SU-DHL-6 (cell line): Measurements from ENCODE around the gene PACC1.
A peak's percentile ranks its signal among the peaks of the same experiment; 100 is the strongest.

Experiments used
- H2AFZ ChIP-seq: fragments of 200-600 bp; sonication (generic); 2 replicates; pipeline ENCODE4 v1.6.1; 2014; ENCODE audit warnings: low read depth, mild to moderate bottlenecking, moderate library complexity, mixed read lengths, antibody characterized with exemption, low read length; ENCODE audit not compliant: severe bottlenecking
- H3F3A ChIP-seq: fragments of 200-600 bp; shearing (Covaris generic); 2 replicates; pipeline ENCODE4 v1.6.0; 2016; ENCODE audit warnings: antibody characterized with exemption, mild to moderate bottlenecking; ENCODE audit not compliant: insufficient read depth
- H3K27ac ChIP-seq: fragments of 200-600 bp; sonication (generic); 2 replicates; pipeline ENCODE4 v1.5.1; 2016; ENCODE audit warnings: low read depth, mild to moderate bottlenecking, low read length, moderate library complexity, mixed read lengths
- H3K27me3 ChIP-seq: fragments of 200-600 bp; sonication (generic), shearing (Covaris generic); 2 replicates; pipeline ENCODE4 v1.6.0; 2014; ENCODE audit warnings: mild to moderate bottlenecking, low read length
- H3K36me3 ChIP-seq: fragments of 200-600 bp; sonication (generic); 2 replicates; pipeline ENCODE4 v1.6.1; 2014; ENCODE audit warnings: mild to moderate bottlenecking, low read length, mixed read lengths
- H3K4me2 ChIP-seq: fragments of 300-600, 200-600 bp; shearing (Covaris generic), sonication (generic); 2 replicates; pipeline ENCODE4 v1.6.0; 2014; ENCODE audit warnings: low read length, low read depth, mild to moderate bottlenecking; ENCODE audit not compliant: poor library complexity, severe bottlenecking
- H3K4me3 ChIP-seq: fragments of 200-600 bp; sonication (generic); 2 replicates; pipeline ENCODE4 v1.5.1; 2014; ENCODE audit warnings: antibody characterized with exemption, low read length, mild to moderate bottlenecking, mixed read lengths; ENCODE audit not compliant: insufficient read depth, poor library complexity, severe bottlenecking
- H3K79me2 ChIP-seq: fragments of 200-600 bp; sonication (generic); 2 replicates; pipeline ENCODE4 v1.6.1; 2014; ENCODE audit warnings: mild to moderate bottlenecking, low read length, moderate library complexity; ENCODE audit not compliant: insufficient read depth
- H3K9ac ChIP-seq: fragments of 200-600 bp; sonication (generic); 2 replicates; pipeline ENCODE4 v1.7.0; 2014; ENCODE audit warnings: mild to moderate bottlenecking, low read length
- H3K9me2 ChIP-seq: fragments of 200-600 bp; sonication (generic); replicated peaks from 2 replicates; pipeline ENCODE4 v1.6.1; 2014; ENCODE audit warnings: low read length; ENCODE audit not compliant: insufficient read depth
- H3K9me3 ChIP-seq: fragments of 200-600 bp; sonication (generic); 2 replicates; pipeline ENCODE4 v1.6.1; 2014; ENCODE audit warnings: low read length, mixed read lengths; ENCODE audit not compliant: insufficient read depth
- H4K20me1 ChIP-seq: fragments of 200-600 bp; sonication (generic); 2 replicates; pipeline ENCODE4 v1.6.1; 2014; ENCODE audit warnings: low read depth, mild to moderate bottlenecking, antibody characterized with exemption, low read length, moderate library complexity, mixed read lengths
- CTCF ChIP-seq: fragments of 200-600 bp; sonication (generic); IDR thresholded peaks from one replicate; pipeline ENCODE4 v1.5.1; 2017; ENCODE audit warnings: antibody characterized with exemption, mild to moderate bottlenecking, low read length, moderate library complexity; ENCODE audit not compliant: insufficient read depth, poor library complexity, severe bottlenecking
- EZH2phosphoT487 ChIP-seq: fragments of 200-600 bp; sonication (generic), shearing (Covaris generic); conservative IDR thresholded peaks from 2 replicates; pipeline ENCODE4 v1.6.1; 2018; ENCODE audit warnings: mild to moderate bottlenecking, antibody characterized with exemption, low read length, moderate library complexity, mixed read lengths

Gene PACC1

GRCh38 chr1:212433577-212434462 is 19.1 kb upstream of the PACC1 start:
- Histone ChIP-seq H4K20me1 (no peaks in the 10 kb centered on the region), H3K79me2 (no peaks in the 10 kb centered on the region), H3F3A (no peaks in the 10 kb centered on the region), H3K9ac (peak overlapping the region; percentile 70), H3K36me3 (no peaks in the 10 kb centered on the region), H3K27me3 (no peaks in the 10 kb centered on the region), H3K4me3 (peak overlapping the region; percentile 73), H2AFZ (no peak overlapping the region), H3K9me3 (no peaks in the 10 kb centered on the region), H3K27ac (no peak overlapping the region), H3K9me2 (no peaks in the 10 kb centered on the region), H3K4me2 (peak overlapping the region; percentile 79)
- TF ChIP-seq EZH2phosphoT487 (no peak), CTCF (no peak)

- Histone ChIP-seq H4K20me1 (no peaks in the 10 kb centered on the region), H3K27ac (no peak within 1 kb of the TSS; the same call in 1 of the 2 replicates), H3K9me3 (no peaks in the 10 kb centered on the region), H3K4me2 (peak within 1 kb of the TSS; percentile 79), H3K79me2 (no peaks in the 10 kb centered on the region), H3K9me2 (no peaks in the 10 kb centered on the region), H2AFZ (peak within 1 kb of the TSS; percentile 93), H3K4me3 (peak within 1 kb of the TSS; percentile 73), H3F3A (no peaks in the 10 kb centered on the region), H3K36me3 (no peaks in the 10 kb centered on the region), H3K9ac (peak within 1 kb of the TSS; percentile 70), H3K27me3 (no peaks in the 10 kb centered on the region)
- no peak for TF ChIP-seq CTCF
- no peak for TF ChIP-seq EZH2phosphoT487
Measured at GRCh38 chr1:212432661-212433576, 18.2 kb upstream of the PACC1 start, which contains the start of gene NENF. NENF (plus strand) TSS chr1:212432920; CDS start chr1:212432944, 24 bp downstream.

GRCh38 chr1:212432272-212432660 is 17.6 kb upstream of the PACC1 start:
- no peaks in the 10 kb centered on the region for H3K9me3 ChIP-seq
- H3K27ac ChIP-seq = no peak overlapping the region; the same call in 1 of the 2 replicates
- no peaks in the 10 kb centered on the region for H4K20me1 ChIP-seq
- no peaks in the 10 kb centered on the region for H3K27me3 ChIP-seq
- H3K9ac ChIP-seq = peak overlapping the region; percentile 70
- H3K79me2 ChIP-seq = no peaks in the 10 kb centered on the region
- no peaks in the 10 kb centered on the region for H3K9me2 ChIP-seq
- peak overlapping the region; percentile 79 for H3K4me2 ChIP-seq
- no peak for TF ChIP-seq CTCF
- TF ChIP-seq EZH2phosphoT487 = no peak
- H3K36me3 ChIP-seq = no peaks in the 10 kb centered on the region
- no peaks in the 10 kb centered on the region for H3F3A ChIP-seq
- peak overlapping the region; percentile 44 for H3K4me3 ChIP-seq
- peak overlapping the region; percentile 89 for H2AFZ ChIP-seq
